RCC 7860 (cell line): Measurements from ENCODE around the gene CCDC106.

Experiments used
- DNase-seq: peaks from one replicate; pipeline ENCODE4 v3.0.0-alpha.2; 2015; ENCODE audit warnings: low spot score
- FAIRE-seq: peaks from 2 replicates; lab custom pipeline; 2012; peaks lifted over from hg19 to GRCh38; lab: Jason Lieb, UNC

The CCDC106 gene

GRCh38 chr19:55613930-55614710 is 33.9 kb upstream of the CCDC106 start:
- no peak for DNase-seq
- no peak for FAIRE-seq

- FAIRE-seq = no peak
- no peak for DNase-seq
These were observed 33.1 kb upstream of the CCDC106 start for GRCh38 chr19:55614711-55615542.

- FAIRE-seq (no peak), DNase-seq (no peak)
These were observed 32.2 kb upstream of the CCDC106 start for GRCh38 chr19:55615543-55616394.

GRCh38 chr19:55616395-55616875 is 31.6 kb upstream of the CCDC106 start:
- DNase-seq (no peak), FAIRE-seq (no peak)

DNA sequence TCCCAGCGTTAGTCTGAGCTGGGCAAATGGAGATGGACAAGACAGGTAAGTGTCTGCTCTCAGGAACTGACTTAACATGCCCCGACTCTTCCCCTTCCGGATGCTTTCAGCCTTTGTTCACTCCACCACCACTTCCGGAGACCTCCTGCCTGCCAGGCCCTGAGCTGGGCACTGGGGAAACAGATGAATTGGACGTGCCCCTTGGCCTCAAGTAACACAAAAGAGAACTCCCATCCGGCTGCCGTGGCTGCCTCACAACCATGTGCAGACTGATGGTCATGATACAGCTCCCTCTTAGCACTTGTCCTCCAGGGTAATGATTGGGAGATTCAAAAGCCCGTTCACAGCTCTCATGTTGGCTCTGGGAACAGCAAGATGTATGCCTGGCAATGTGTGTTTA is 30.6 kb upstream of the CCDC106 start:
- no peak for DNase-seq
- FAIRE-seq = no peak

DNA sequence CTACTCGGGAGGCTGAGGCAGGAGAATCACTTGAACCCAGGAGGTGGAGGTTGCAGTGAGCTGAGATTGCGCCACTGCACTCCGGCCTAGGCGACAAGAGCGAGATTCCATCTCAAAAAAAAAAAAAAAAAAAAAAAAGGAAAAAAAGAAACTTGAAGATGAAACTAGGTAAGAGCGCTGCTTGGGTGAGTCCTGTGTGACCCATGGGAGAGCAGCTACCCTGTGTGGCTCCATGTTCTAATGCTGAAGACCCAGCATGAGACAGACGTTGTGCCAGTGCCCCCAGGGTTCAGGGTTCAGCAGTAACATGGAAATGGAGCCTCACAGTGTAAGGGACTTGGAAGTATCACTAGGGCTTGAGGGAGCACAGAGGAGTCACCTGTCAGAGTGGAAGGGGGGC is 29.6 kb upstream of the CCDC106 start:
- no peak for DNase-seq
- FAIRE-seq = no peak

DNA sequence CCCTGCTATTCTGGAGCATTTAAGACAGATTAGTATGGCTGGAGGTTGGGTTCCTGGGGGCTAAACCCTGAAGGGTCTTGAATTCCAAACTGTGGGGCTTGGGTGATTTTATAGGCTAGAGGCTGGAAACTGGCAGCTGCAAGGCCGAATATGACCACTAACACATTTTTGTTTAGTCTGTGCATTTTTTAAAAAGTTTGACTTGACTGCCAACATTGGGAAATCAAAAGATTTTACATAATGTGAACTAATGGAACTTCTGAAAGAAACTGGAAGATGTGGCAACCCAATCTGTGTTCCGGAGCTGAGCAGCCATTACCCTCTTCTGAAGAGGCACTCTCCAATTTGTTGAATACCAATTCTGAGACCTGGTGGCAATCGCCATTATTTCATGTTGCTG is 28.7 kb upstream of the CCDC106 start:
- DNase-seq (no peak), FAIRE-seq (no peak)

DNA sequence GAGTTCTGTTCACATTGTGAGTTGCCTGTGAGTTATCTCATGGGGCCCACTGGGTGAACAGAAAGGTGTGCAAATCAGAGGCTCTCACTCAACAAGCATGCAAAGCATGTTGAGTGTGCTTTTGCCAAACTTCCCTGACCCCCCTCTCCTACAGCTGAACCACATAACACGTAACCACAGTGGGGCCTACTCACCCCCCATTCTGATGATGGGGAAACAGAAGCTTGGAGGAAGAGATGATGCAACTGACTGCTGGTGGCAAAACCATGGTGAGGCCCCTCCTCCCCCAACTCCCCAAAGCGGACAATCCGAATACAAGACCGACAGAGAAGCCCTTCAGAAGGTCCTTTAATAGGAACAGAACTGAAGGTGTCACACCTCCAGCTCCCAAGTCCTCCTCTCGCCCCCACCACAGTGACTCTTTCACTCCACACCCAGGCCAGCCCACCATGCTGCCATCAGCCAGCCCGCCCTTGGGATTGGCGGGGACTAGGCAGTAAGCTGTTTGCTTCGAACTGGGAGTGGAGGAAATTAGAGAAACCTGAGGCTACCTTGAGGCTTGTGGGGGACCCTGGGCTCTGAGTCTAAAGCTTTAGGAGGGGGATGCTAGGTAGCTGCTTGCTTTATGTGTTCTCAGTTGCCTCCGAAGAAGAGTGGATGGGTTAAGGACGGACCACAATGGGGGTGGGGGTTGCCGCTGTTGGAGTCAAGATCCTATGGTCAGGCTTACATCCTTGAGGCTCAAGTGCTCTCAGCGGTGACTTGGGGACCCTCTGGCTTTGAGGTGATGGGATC is 27.4 kb upstream of the CCDC106 start:
- FAIRE-seq = no peak
- DNase-seq = no peak

- FAIRE-seq (no peak), DNase-seq (no peak)
These were observed 26.8 kb upstream of the CCDC106 start for GRCh38 chr19:55621205-55621672.

GRCh38 chr19:55621673-55622231 is 26.3 kb upstream of the CCDC106 start:
- DNase-seq (no peak), FAIRE-seq (no peak)

DNA sequence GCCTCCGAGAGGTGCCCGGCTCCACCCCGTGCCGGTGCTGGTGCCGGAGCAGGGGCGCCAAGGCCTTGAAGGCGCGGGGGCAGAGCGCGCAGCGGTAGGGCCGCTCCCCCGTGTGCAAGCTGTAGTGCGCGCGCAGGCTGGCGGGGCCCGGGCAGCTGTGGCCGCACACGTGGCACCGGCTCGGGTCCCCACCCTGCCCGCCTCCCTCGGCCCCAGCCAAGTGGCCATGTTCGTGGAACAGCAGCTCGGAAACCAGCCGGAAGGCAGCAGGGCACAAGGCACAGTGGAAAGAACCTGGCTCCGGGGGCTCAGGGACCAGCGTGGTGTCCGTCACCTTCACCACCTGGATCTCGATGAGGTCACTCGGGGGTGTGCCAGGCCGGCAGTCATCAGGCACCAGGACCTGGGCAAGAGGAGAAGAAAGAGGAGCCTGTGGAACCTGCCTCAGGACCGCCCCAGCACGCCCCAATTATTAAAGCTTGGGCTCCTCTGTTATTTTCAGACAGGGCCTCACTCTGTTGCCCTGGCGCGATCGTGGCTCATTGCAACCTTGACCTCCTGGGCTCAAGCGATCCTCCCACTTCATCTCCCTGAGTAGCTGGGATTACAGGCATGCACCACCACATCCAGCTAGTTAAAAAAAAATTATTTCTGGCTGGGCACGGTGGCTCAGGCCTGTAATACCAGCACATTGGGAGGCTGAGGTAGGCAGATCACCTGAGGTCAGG is 25.6 kb upstream of the CCDC106 start:
- DNase-seq (no peak), FAIRE-seq (no peak)

- FAIRE-seq (no peak), DNase-seq (no peak)
These were observed 24.9 kb upstream of the CCDC106 start for GRCh38 chr19:55623130-55623529.

- no peak for DNase-seq
- FAIRE-seq = no peak
These were observed 24.5 kb upstream of the CCDC106 start for GRCh38 chr19:55623561-55623960.

DNA sequence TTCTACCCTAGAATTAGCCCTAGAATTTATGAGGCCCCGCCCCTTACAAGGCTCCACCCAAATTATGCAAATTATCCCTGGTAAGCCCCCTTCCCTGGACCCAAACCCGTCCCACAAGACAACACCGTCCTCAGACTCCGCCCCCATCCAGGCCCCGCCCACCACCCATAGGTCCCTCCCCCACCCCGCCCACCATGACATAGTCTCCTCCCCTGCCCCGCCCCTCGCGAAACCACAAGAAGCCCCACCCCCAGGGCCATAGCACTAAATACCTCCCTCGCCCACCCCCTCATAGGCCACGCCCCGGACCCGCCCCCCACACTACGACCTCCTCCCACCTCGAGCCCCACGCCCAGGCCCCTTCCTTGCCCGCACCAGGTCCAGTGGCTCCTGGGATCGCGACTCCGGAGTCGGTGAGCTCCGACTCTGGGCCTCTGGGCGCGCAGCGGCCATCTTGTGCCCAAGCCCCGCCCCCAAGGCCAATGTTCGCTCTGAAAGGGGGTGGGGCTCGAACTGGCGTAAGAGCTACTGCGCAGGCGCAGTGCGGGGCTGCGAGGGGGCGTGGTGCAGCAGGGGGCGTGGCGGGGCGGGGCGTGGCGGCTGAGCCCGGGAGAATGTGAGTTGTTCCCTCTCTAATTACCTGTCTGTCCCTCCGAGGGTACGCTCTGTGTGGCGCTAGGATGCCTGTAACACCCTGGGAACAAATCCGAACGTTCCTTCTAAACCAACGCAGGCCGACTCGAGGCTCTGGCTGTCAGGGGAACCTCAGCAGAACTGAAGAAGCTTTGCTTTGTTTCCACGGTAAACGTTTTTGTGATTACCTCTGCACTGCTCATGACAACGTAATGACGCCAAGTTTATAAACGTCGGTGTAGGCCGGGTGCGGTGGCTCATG is 23.7 kb upstream of the CCDC106 start, which contains the start of gene ZNF784:
Gene ZNF784 (minus strand): TSS at position 458 of the 895 bp plus-strand sequence. CDS start 5 bp downstream, at position 453.
- FAIRE-seq (no peak), DNase-seq (peak; percentile 76)

DNA sequence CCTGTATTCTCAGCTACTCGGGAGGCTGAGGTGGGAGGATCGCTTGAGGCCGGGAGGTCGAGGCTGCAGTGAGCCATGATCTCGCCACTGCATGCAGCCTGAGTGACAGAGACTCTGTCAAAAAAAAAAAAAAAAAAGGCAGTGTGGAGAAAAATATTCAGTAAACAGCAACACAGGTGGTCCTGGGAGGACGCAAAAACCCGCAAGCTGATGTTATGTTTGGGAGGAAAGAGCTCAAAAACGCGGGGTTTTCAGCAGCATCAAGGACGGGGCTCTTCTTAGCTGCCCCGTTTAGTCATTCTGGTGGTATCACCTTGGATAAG is 23.0 kb upstream of the CCDC106 start:
- DNase-seq (no peak), FAIRE-seq (no peak)

DNA sequence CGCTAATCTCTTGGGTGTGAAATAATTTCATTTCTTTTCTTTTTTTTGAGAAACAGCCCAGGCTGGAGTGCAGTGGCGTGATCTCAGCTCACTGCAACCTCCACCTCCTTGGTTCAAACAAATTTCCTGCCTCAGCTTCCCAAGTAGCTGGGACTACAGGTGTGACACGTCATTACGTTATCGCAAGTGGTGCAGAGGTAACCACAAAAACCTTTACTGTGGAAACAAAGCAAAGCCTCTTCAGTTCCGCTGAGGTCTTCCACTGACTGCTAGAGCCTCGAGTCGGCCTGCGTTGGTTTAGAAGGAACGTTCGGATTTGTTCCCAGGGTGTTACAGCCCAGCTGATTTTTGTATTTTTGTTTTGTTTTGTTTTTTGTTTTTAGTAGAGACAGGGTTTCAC is 21.7 kb upstream of the CCDC106 start:
- DNase-seq (no peak), FAIRE-seq (no peak)

DNA sequence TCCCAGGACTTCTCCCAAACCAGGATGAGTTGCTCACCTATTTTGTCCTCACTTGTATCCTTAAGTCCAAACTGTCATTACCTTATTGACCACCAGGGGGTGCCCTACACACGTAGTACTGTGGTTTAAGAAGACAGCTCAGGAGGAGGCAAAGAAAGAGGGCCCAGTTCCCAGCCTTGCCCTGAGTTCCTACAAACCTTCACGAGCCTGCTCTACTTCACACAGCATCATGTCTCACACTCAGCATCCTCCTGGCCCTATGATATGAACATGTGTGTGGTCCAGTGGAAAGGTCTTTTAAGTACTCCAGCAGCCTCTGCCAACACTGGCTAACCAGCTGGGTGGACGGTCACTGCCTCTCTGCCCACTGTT is 15.6 kb upstream of the CCDC106 start:
- DNase-seq = peak; percentile 62
- FAIRE-seq = no peak

- DNase-seq (no peak), FAIRE-seq (no peak)
These were observed 14.2 kb upstream of the CCDC106 start for GRCh38 chr19:55633861-55634260.
